ENCODE data around the gene FBXO48.
"Not testable (repeated sequence)": the region's sequence is repeated elsewhere in the genome, so short reads cannot be mapped to it uniquely, and the experiment has no call there.

The FBXO48 gene

DNA sequence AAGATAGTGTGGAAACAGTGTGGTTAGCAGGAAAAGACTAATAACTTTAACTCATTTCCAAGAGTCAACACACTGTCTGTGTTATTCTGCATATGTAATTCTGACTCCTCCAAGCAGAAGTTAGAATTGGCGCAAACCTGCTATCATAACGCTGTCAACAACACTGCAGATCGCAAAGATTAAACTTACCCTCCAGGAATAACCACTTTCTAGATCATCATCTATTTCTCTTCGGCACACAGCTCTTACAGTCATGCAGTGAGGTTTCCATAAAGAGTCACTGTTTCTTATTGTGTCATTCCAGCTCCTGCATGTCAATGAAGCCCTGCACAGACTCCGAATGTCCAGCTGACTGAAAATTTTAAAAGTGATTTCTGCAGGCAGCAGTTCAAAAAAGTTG is 2.4 kb downstream of the FBXO48 start:
- Mint-ChIP-seq H3K4me3 (no peak overlapping the region), H3K9me3 (no peaks in the 10 kb centered on the region), H3K36me3 (peaks cover 0 to 2% of the 10 kb centered on the region in 2 donors), H3K27me3 (no peaks in the 10 kb centered on the region), H3K27ac (no peak overlapping the region), H3K4me1 (peaks cover 13 to 32% of the 10 kb centered on the region in 2 donors)
- ATAC-seq (replicated peaks), result no peak
- no peak for DNase-seq

DNA sequence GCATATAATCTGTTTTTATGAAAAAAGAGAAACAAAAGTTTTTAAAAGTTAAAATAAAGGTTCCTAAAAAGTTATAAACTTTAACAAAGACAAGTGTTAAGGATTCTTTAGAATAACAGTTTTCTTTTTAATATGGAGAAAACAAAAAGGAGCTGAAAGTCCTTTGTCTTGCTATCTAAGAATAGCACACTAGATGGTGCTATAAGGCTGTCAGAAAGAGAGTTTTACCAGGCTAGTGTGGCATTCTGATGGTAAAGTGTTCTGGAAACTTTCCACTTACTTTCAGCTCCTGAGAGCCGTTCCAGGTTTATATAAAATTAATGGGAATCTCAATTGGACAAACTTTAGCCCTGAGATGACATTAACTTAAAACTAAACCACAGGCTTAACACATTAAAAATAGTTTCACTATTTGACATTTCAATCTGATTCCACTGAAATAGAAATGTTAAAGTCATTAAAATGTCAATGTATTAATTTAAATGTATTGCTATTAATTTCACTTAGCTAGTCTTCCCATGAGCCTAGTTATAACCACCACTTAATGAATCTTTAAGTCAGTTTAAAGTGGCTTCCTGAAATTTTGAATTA is 3.7 kb downstream of the FBXO48 start:
- H3K9me3 Mint-ChIP-seq, result no peaks in the 10 kb centered on the region
- ATAC-seq (replicated peaks), result no peak
- H3K27me3 Mint-ChIP-seq, result no peaks in the 10 kb centered on the region
- DNase-seq, result no peak
- H3K4me3 Mint-ChIP-seq, result no peak overlapping the region
- H3K36me3 Mint-ChIP-seq, result peaks cover 0 to 2% of the 10 kb centered on the region in 2 donors
- H3K27ac Mint-ChIP-seq, result no peak overlapping the region
- peaks cover 11 to 20% of the 10 kb centered on the region in 2 donors for H3K4me1 Mint-ChIP-seq

DNA sequence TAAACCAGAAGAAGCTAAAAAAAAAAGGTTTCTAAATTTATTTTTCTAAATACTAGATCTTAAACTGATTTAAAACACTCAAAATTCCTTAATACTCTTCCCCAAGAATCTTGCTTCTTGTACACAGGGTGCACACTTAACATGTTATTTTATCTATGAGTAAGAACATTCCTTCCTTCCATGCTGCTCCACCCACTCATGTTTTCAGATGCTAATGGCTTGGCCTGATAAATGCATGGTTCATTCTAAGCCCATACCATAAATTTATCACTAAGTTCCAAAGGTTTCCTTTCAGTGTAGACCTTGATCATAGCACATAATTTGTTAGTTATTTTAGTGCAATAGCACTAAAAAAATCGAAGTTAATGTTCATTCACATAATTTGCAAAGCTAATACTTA is 8.1 kb downstream of the FBXO48 start:
- no peak overlapping the region for H3K27ac Mint-ChIP-seq
- no peaks in the 10 kb centered on the region for H3K27me3 Mint-ChIP-seq
- H3K4me1 Mint-ChIP-seq, result peaks cover 2 to 5% of the 10 kb centered on the region in 2 donors
- H3K9me3 Mint-ChIP-seq, result no peaks in the 10 kb centered on the region
- no peaks in the 10 kb centered on the region for H3K36me3 Mint-ChIP-seq
- DNase-seq (no peak), ATAC-seq (replicated peaks) (no peak)
- no peak overlapping the region for H3K4me3 Mint-ChIP-seq

DNA sequence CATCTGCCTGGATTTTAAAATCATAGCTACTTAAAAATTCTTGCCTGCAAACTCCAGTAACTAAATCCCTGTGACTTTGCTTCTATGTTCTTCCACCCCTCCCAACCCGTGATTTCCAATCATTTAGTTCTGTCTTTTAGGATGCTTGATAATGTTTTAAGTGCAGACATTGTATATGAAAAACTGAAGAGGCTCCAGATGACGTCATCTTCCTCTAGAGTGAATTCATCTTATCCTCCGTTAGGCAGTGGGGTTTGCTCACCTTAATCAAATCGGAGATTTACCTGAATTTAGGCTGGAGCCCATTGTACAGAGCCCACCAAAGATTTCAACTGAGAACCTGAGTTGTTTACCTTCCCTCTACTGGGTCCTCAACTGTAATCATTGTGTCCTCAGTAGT is 10.9 kb downstream of the FBXO48 start:
- Mint-ChIP-seq H3K27me3 (no peaks in the 10 kb centered on the region), H3K4me1 (peaks cover 5% of the 10 kb centered on the region in 2 donors), H3K36me3 (no peaks in the 10 kb centered on the region), H3K9me3 (no peaks in the 10 kb centered on the region), H3K4me3 (no peak overlapping the region), H3K27ac (no peak overlapping the region)
- ATAC-seq (replicated peaks) (no peak), DNase-seq (no peak)

DNA sequence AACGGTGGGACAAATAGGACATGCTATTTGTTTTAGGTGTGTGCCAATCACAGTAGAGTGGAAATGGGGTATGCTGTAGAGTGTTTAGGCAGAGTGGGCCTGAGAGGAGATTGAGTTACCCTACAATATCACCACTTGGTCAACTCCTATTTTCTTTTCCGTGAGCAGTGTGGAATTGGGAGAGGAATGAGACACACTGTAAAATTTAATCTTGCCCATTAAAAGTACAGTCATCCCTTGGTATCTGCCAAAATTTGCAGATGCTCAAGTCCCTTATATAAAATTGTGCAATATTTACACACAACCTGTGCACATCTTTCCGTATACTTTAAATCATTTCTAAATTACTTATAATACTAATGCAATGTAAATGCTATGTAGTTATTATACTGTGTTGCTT is 12.4 kb downstream of the FBXO48 start:
- no peak for DNase-seq
- H3K4me3 Mint-ChIP-seq, result no peak overlapping the region
- peaks cover 2 to 5% of the 10 kb centered on the region in 2 donors for H3K4me1 Mint-ChIP-seq
- no peaks in the 10 kb centered on the region for H3K36me3 Mint-ChIP-seq
- no peaks in the 10 kb centered on the region for H3K27me3 Mint-ChIP-seq
- ATAC-seq (replicated peaks), result no peak
- H3K27ac Mint-ChIP-seq, result no peak overlapping the region
- H3K9me3 Mint-ChIP-seq, result no peaks in the 10 kb centered on the region

DNA sequence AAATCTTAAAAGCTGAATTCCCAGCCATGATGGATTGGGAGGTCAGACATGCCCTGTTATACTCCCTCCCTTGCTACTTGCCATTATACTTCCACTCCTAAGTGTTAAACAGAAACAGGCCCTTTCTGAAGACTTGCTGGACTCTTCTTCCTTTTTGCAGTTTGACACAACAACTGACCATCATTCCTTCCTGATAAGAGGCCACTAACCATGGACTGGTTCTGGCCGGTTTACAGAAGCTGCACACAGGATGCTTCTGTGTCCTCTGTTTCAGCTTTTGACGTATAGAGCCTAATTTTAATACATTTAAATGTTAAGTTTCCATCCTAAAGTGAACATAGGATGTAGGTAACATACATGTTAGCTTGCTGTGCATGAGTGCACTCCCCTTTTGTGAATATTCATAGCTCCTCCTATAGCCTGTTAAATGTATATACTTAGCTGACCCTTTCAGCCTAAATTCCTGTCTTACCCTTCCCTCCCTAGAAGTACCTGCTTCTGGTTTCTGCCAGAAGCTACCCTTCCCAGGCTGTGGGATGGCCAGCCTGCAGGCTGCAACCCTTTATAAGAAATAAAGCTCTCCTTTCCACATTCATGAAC is 13.2 kb downstream of the FBXO48 start:
- Mint-ChIP-seq H3K4me3 (no peak overlapping the region), H3K36me3 (no peaks in the 10 kb centered on the region), H3K27ac (no peak overlapping the region), H3K27me3 (no peaks in the 10 kb centered on the region), H3K9me3 (no peaks in the 10 kb centered on the region), H3K4me1 (peaks cover 0 to 3% of the 10 kb centered on the region in 2 donors)
- ATAC-seq (replicated peaks), result no peak
- DNase-seq, result no peak

DNA sequence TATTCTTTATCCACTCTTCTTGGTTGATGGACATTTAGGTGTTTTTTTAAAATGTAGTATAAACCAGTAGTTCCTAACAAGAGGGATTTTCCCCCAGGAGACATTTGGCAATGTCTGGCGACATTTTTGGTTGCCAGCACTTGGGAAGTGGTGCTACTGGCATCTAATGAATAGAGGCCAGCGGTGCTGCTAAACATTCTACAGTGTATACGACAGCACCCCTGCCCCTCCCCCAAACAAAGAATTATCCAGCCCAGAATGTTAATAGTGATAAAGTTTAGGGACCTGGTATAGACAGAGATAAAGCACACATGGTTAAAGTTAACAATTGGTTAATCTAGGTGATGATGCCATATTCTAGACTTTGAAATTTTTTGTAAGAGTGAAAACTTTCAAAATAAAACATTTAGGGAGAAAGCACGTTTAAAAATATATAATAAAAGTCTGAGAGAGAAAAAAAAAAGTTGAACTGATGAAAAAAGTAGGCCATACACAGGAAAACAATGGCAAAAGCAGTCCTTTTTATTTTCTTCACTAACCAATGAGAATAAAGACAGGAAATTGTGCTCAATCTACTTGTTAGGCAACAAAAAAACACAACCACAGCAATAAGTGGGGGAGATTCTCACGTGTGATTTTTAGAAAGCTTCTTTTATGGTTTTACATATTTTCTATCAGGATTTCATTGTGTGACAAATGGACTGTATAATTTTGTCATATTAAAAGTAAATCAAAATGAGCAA is 14.8 kb downstream of the FBXO48 start:
- no peak overlapping the region for H3K27ac Mint-ChIP-seq
- H3K27me3 Mint-ChIP-seq, result no peaks in the 10 kb centered on the region
- DNase-seq (no peak), ATAC-seq (replicated peaks) (no peak)
- no peaks in the 10 kb centered on the region for H3K36me3 Mint-ChIP-seq
- H3K4me3 Mint-ChIP-seq, result no peak overlapping the region
- no peaks in the 10 kb centered on the region for H3K9me3 Mint-ChIP-seq
- peaks cover 0 to 3% of the 10 kb centered on the region in 2 donors for H3K4me1 Mint-ChIP-seq

DNA sequence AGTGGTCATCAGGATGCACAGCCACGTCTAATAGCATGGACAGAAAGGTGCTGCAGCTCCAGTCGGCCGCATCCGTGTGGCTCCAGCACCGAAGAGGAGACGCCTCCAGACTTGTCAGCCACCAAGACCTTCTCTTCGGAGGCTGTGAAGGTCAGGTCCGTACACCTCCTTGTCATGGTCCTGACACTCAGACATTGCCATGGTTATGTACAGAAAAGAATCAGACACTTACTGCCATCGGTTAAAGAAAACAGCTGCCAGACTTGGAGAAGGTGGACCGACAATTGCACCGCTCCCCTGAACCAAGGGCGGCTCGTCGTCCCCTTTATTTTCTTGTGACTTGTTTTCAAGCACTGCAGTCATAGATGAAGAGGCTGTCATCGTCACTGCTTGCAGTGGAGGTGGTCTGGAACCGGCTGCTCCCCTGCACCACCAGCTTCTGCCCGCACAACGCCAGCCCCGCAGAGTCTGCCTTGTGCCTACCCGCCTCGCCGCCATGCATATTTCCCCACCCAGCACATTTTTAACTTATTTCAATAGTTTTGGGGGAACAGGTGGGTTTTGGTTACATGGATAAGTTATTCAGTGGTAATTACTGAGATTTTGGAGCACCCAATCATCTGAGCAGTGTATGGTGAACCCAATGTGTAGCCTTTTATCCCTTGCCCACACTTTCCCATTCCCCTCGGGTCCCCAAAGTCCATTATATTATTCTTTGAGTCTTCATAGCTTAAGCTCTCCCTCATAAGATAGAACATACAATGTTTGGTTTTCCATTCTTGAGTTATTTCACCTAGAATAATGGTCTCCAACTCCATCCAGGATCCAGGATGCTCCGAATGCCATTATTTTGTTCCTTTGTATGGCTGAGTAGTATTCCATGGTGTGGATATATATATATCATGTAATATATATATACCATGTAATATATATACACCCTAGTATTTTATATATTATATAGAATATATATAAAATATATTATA is 18.1 kb downstream of the FBXO48 start:
- Mint-ChIP-seq H3K27ac (no peak overlapping the region), H3K27me3 (no peaks in the 10 kb centered on the region), H3K36me3 (no peaks in the 10 kb centered on the region), H3K4me3 (no peak overlapping the region), H3K9me3 (no peaks in the 10 kb centered on the region), H3K4me1 (peaks cover 0 to 3% of the 10 kb centered on the region in 2 donors)
- no peak for ATAC-seq (replicated peaks)
- DNase-seq, result no peak

DNA sequence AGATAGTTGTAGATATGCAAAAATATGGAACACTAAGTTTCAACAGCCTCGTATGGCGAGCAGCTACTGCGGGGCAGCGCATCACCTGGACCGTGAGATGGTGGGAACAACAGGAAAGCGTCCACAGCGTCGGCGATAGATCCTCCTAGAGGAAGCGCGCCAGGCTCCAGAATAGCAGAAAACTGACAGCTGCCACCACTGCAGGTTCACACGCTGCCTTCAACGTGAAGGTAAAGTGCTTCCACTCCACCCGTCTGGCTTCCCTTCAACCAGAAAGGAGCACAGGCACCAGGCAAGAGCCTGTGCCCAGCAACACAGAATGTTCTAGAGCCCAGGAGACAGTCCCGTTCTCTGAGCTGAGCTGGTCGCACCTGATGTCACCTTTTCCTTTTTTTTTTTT is 20.0 kb downstream of the FBXO48 start:
- no peaks in the 10 kb centered on the region for H3K4me1 Mint-ChIP-seq
- no peaks in the 10 kb centered on the region for H3K9me3 Mint-ChIP-seq
- no peak overlapping the region for H3K27ac Mint-ChIP-seq
- no peaks in the 10 kb centered on the region for H3K36me3 Mint-ChIP-seq
- no peaks in the 10 kb centered on the region for H3K27me3 Mint-ChIP-seq
- no peak for DNase-seq
- no peak overlapping the region for H3K4me3 Mint-ChIP-seq
- ATAC-seq (replicated peaks), result no peak

DNA sequence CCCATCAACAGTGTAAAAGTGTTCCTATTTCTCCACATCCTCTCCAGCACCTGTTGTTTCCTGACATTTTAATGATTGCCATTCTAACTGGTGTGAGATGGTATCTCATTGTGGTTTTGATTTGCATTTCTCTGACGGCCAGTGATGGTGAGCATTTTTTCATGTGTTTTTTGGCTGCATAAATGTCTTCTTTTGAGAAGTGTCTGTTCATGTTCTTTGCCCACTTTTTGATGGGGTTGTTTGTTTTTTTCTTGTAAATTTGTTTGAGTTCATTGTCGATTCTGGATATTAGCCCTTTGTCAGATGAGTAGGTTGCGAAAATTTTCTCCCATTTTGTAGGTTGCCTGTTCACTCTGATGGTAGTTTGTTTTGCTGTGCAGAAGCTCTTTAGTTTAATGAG is 20.7 kb downstream of the FBXO48 start:
- not testable (repeated sequence) for H3K36me3 Mint-ChIP-seq; H3K4me1 Mint-ChIP-seq; ATAC-seq (replicated peaks); H3K27ac Mint-ChIP-seq; H3K4me3 Mint-ChIP-seq; H3K9me3 Mint-ChIP-seq; DNase-seq; H3K27me3 Mint-ChIP-seq

DNA sequence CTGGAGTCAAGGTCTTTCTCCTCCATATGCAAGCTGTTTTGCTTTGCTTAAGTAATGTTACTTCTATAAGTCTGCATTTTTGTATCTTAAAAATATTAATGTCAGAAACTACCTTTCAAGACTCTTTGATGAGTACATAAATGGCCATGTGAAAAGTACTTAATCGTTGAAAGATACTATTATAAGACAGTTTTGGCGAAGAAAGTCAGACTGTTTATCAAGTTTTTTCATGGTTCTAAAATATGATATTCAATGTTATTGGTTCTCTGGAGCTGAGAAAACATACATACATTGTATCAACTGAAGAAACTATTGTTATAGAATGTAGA is 25.1 kb downstream of the FBXO48 start:
- DNase-seq, result no peak
- no peak overlapping the region for H3K4me3 Mint-ChIP-seq
- peaks cover 0 to 1% of the 10 kb centered on the region in 2 donors for H3K9me3 Mint-ChIP-seq
- no peaks in the 10 kb centered on the region for H3K27me3 Mint-ChIP-seq
- H3K4me1 Mint-ChIP-seq, result peaks cover 24 to 33% of the 10 kb centered on the region in 2 donors
- H3K27ac Mint-ChIP-seq, result no peak overlapping the region
- peaks cover 0 to 5% of the 10 kb centered on the region in 2 donors for H3K36me3 Mint-ChIP-seq
- no peak for ATAC-seq (replicated peaks)

DNA sequence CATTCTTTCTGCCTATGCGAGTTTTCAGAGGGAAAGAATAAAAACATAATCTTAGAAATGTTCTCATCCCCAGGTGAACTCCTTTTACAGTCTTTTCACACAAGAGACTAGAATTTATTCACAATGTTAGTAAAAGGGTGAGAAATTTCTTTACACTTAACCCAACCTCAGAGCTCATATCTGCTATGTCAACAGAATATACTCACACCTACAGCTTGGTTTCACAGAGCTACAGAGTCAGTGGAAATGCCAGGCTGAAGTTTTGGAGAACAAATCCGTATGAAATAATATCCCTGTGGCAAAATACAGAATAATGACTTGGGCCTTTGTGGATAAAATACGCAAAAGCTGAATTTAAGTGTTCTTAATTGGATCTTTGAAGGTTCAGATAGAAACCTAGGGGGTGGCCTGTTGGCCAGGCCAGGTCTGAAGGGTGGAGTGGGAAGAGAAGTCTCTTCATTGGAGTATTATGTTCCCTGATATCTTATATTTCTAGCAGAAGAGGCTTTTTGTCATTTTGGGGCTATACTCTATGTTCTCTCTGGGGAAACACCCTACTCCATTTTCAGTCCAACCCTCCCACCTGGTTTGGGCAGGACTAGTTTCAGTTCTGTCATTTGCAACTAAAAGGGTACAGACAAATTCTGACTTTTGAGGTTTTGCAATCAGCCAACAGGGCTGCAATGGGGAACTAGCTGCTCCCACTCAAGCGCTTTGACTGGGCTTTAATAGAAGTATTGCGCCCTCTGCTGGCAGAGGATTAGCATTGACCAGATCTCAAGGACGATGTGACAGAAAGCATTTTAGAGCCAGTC is 25.7 kb downstream of the FBXO48 start:
- peaks cover 0 to 1% of the 10 kb centered on the region in 2 donors for H3K9me3 Mint-ChIP-seq
- H3K27me3 Mint-ChIP-seq, result no peaks in the 10 kb centered on the region
- peaks cover 0 to 5% of the 10 kb centered on the region in 2 donors for H3K36me3 Mint-ChIP-seq
- H3K4me1 Mint-ChIP-seq, result peaks cover 29 to 39% of the 10 kb centered on the region in 2 donors
- H3K4me3 Mint-ChIP-seq, result peak overlapping the region; percentile 57 to 65
- DNase-seq (peak; percentile 90), ATAC-seq (replicated peaks) (peak; percentile 93 to 98)
- H3K27ac Mint-ChIP-seq, result peak overlapping the region; percentile 94

DNA sequence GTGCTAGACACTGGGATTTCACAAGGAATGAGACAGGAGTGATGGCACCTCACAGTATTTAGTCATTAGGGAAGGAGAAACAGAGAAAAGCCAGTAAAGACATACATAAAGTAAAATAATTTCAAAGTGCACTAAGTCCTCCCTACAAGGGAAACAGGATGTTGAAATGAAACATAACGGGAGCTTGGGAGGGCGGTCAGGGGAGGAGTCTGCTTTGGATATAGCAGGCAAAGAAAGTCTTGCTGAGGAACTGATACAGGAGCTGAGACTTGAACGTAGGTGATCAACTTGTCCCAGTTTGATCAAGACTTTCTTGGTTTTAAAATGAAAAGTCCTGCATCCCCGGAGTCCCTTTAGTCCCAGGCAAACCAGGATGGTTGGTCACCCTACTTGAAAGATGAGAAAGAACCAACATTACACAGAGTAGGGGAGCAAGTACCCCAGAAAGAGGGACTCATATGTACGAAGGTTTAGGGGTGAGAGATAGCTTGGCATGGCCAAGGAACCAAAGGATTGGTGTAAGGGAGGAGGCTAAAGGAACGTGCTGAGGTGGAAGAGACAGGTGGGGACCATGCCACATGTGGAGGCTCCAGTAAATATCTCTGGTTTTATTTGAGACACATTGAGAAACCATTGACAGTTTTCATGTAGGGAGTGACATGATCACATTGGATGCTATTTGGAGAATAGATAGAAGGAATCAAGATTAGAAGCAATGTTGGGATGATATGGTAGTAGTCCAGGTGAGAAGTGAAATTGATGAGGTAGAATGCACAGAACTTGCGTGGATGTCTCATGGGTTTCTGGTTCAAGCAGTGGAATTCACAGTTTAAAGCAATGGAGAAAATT is 28.4 kb downstream of the FBXO48 start:
- H3K36me3 Mint-ChIP-seq, result peaks cover 0 to 5% of the 10 kb centered on the region in 2 donors
- peaks cover 36 to 53% of the 10 kb centered on the region in 2 donors for H3K4me1 Mint-ChIP-seq
- peak overlapping the region; percentile 11 to 66 for H3K4me3 Mint-ChIP-seq
- ATAC-seq (replicated peaks) (peak; percentile 49 to 61), DNase-seq (peak; percentile 36)
- no peaks in the 10 kb centered on the region for H3K27me3 Mint-ChIP-seq
- peaks cover 0 to 5% of the 10 kb centered on the region in 2 donors for H3K9me3 Mint-ChIP-seq
- H3K27ac Mint-ChIP-seq, result peak overlapping the region; percentile 96

Measured in stimulated activated naive B cell treated with anti-CD40 and anti-IgM and Interleukin-4, amounts not matched to agents 10 μg/mL and 1 μg/mL and 100 μg/mL, for 72 hours (primary cell).